Measurements from ENCODE around the gene NSG1.

The NSG1 gene

DNA sequence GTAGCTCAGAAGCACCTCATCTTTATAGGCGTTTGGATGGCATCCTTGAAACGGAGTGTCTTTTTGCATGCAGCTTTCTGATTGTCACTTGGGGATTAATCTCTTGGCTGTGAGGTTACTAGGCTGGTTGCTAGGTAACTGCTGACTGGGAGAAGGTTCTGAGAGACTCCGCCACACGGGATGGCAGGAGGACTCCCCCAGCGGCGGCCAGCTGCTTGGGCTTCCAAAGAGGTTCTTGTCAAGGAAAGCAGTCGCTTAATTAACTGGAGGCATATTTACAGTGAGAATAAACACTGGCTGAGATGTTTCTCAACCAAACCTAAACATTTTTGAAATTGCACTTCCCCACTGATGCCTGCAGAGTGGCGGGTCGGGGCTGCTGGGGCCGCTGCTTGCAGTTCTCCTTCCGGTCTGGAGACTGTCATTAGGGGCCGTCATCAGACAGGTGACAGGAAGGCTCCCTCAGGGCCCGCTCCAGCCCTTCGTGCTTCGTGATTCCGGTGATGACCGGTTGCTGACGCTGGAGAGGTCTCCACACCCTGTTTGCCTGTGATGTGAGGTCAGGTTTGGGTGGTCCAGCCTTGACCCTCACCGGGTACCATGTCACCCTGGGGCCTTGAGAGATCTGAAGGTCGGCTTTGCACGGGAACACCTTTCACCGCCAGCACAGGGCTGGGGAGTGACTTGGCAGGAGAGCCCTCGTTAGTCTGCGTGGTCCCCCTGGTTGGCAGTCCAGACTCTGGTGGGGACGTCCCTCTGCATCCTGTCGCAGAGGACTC lies 9.1 kb downstream of the NSG1 start:
- FAIRE-seq (no peak), DNase-seq (ENCODE audit: low spot score) (no peak)

DNA sequence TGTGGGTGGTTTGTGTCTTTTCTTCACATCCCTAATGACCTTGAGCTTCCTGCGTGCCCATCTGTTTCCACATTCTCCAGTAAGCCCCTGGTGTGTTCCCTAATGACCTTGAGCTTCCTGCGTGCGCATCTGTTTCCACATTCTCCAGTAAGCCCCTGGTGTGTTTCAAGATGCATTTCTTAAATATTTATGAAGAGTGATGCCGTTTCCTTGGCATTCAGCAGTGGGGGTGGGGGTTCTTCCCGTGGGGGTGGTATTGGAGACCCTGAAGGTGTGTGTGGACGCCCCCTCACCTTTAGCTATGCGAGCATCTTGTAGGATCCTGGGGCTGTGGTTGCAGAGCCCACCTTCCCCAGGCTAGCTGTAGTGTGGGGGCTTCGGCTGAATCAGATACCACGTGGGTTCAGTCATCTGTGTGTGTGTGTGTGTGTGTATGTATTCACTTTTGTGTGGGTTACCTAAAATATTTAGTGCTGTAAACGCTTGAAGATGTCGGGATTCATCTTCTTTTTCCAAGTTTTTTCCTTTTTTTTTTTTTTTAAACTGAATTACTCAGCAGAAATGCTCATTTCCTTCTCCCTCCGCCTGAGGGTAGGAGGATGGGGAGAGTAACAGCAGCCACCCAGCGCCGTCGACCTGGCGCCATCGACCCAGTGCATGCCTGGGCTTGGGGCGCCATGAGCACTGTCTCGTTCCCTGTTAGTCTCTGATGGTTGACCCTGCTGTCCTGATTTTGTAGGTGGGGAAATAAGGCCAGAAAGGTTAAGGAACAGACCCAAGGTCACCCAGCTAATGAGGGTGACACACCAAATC lies 9.9 kb downstream of the NSG1 start:
- FAIRE-seq (no peak), DNase-seq (ENCODE audit: low spot score) (no peak)

DNA sequence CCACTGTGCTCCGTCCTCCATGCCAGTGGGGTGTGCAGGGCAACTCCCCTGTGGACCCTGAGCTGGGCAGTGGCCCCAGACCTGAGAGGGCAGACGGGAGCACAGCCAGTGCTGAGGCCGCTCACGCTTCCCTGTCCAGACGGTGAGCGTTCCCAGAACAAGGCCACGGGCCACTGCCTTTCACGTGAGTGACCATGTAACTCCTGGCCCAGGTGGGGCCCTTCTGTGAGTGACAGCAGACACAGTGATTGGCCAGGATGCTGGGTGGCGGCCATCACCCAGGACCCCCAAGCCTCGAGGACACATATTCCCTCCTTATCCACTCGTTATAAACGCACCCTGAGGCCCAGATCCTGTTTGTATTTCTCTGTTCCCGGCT lies 10.5 kb downstream of the NSG1 start:
- FAIRE-seq (no peak), DNase-seq (ENCODE audit: low spot score) (no peak)

DNA sequence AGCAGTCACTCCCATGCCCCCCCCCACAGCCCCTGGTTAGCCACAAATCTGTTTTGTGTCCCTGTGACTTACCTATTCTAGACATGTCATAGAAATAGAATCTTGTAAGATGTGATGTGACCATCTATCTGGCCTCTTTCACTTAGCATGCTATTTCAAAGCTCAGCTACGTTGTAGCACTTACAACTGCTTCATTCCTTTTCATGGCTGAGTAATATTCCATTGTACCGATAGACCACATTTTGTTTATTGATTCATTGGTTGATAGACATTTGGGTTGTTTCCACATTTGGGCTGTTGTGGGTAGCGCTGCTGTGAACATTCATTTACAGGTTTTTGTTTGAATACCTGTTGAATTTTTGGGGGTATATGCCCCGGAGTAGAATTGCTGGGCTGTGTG lies 11.5 kb downstream of the NSG1 start:
- FAIRE-seq, result no peak
- DNase-seq (ENCODE audit: low spot score), result no peak

DNA sequence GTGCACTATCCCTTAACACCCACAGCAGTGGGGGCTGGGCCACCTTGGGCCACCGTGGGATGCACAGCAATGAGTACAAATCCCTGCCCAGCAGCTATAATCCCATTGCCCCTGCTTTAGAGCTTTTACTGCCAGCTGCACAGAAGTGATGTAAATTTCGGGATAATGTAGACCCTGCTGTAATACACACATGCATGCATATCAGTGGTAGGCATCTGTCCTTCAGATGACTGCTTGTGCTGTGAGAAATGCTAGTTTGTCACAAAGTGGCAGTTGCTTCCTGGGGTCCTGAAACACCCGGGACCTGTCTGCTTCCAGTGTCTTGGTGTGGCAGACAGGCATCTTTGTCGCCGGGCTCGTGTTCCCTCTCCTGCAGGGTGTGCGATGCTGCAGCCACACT lies 14.1 kb downstream of the NSG1 start:
- no peak for DNase-seq (ENCODE audit: low spot score)
- no peak for FAIRE-seq

DNA sequence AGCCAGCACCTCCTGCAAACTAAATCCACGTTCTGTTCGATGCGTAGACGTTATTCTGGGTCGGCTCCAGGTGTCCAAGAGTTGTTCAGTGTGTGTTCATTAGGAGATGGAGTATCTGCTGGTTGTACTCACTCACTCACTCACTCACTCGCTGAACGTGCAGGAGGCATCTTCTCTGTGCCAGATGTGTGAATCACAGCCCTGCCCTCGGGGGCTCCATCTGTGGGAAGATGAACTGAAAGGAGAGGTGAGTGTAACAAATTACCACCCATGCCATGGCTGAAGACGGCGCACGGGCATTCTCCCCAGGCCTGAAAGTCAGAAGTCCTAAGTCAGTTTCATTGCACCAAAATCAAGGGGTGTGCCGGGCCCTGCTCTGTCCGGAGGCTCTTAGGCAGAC lies 16.1 kb downstream of the NSG1 start:
- FAIRE-seq (no peak), DNase-seq (ENCODE audit: low spot score) (no peak)

DNA sequence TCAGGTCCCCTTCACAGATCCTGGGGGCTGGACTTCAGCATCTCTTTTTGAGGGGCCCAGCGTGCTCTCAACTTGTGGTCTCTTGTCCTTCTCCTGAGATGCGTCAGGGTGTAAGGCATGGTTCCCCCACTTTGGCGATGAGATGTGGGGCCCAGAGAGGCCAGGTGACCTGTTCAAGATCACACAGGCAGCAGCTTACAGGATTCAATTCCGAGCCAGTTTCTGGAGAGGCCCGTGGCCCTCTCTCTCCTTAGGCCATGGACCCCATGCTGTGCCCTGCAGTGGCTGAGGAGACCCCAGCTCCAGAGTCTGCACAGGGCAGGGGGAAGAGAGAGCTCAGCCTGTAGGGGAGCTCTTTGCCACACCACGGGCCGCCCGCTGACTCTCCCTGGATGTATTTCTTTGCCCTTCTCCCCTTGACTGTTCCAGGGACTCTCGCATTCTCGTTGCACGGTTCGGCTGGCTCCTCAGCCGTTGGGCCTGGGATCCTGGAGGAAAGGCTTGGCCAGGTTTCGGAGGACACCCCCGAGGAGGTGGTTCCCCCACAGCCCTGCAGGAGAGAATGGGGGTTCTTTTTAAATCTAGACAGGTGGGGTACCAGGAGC lies 18.6 kb downstream of the NSG1 start:
- no peak for FAIRE-seq
- DNase-seq (ENCODE audit: low spot score), result no peak

DNA sequence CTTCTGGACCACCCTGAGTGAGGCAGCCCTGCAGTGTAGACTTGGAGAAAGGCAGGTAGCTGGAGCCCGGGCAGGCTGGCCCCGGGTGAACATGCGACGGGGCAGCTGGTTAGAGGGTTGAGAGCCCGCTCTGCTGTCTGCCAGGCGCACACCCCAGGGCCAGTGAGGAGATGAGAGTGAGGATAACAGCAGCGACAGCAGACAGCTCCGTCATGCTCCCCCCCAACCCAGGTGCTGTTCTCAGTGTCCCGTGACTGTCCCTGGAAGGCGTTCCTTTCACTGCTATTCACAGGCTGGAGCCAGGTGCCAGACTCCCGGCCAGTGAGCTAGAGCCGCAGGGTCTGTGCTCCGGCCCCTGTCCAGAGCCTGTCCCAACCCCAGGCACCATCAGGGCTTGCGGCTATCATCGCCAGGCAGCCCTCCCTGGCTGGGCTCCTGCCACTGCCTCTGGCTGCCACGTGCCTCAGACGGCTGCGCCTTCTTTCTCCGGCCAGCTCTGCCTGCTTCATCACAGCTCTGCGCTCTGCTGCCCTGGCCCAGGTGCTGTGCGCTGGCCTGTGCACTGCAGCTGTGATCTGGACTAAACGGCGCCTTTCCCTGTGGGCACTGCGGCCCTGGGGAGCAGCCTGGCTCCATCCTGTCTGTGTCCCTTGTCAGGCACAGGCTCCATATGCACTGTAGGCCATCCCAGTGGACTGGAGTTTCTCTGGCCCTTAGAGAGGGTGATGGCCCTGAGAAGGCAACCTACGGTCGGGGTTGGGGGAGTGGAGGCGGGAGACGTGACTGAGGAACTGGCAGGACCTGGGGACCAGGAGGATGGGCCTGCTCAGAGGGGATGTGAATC lies 19.8 kb downstream of the NSG1 start:
- FAIRE-seq (no peak), DNase-seq (ENCODE audit: low spot score) (no peak)

DNA sequence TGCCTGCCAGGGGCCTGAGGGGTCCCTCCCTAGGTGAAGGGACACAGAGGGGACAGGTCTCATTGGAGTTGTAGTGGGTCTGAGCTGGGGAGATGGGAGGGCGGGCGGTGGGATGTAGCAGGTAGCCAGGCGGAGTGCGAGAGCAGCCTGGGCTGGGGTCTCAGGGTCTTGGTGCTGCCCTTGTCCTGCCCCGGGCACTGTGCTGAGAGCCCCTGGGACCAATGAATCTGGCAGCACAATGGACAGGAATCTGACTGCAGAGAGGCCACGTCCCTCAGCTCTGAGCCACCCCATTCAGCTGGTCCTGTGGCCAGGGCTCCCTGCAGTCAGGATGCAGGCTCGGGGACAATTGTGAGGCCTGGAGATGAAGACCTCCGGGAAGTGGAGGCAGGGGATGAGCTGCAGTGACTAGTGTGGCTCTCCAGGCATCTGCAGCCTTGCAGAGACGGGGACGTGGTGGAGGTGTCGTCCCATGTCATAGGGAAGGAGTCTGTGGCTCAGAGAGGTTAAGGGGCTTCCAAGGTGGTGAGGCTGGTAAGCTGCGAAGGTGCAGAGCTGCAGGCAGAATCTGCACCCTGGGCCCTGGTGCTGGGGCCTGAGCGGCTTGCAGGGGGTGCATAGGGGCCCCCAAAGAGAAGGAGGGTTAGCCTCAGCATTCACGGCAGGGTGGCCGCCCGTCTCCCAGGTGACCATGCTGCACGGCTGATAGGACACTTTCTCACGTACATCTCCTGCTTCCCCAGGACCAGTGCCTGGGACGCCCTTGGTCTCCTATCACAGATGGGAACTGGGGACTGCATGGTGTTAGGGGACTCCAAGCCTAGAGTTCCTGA lies 20.6 kb downstream of the NSG1 start:
- DNase-seq (ENCODE audit: low spot score), result no peak
- FAIRE-seq, result no peak

DNA sequence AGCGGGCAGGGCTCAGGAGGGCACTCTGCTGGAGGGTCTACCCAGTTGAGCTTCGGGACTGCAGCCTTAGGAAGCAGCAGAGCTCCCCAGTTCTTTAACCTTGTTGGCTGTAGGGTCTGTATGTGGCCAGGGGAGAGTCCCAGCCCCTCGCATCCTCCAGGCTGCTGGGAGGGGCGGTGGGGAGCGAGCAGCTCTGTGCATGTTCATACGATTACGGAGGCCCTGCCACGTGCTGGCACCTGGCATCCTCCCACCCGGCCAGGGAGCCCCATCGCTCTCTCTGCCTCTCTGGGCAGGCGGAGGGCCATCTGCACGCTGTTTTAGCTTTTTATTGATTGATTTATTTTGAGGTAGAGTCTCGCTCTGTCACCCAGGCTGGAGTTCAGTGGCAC lies 21.2 kb downstream of the NSG1 start:
- DNase-seq (ENCODE audit: low spot score) (no peak), FAIRE-seq (no peak)

DNA sequence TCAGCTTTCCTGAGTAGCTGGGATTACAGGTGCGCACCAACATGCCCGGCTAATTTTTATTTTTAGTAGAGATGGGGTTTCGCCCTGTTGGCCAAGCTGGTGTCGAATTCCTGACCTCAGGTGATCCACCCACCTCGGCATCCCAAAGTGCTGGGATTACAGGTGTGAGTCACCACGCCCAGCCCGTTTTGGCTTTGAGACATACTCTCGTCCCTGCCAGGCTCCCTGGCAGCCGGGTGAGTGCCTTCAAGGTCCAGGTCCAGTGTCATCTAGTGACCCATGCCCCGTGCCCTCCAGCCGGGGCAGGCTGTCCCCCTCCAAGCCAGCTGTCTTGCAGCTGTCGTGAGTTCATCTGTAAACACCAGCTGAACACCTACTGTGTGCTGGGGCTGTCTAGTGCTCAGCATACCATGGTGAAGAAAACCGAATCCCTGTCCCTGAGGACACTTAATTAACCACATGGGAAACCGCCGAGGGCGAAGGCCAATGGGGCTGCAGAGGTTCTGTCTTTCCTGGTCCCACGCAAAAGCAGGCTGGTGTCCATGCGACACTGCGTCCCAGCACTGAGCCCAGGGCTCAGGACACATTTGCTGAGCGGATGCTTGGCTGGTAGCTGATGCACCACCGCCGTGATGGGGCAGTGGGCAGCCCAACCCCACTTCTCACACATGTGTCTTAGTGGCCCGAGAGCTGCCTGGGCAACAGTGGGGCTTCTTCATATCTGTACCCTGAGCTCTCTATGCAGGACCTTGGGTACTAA lies 21.9 kb downstream of the NSG1 start:
- FAIRE-seq (no peak), DNase-seq (ENCODE audit: low spot score) (no peak)

DNA sequence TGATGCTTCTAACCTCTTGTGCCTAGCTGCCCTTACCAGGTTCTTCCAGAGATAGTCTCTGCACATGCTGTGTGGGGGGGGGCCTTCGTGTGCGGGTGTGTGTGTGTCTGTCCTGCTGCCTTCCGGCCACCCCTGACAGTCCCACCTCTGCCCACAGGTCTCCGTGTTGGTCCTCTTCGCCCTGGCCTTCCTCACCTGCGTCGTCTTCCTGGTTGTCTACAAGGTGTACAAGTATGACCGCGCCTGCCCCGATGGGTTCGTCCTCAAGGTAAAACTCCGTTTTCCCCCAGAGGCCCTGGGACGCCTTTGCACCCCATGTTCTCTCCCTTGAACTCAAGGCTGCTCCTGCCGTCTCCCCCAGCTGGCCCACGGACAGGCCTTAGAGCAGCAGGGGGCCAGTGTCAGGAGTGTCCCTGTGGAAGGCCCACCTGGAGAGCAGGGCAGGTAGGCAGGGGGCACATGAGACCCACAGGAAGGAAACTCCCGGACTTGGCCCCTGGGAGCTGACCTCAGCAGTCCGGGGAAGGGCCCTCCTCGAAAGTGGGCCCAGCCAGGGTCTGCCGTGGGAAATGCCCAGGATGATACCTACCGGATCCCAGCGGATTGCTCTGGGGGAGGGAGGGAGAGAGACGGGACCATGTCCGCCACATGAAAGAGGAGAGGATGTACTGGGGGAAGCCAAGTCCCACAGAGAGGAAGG lies 22.7 kb downstream of the NSG1 start:
- no peak for FAIRE-seq
- DNase-seq (ENCODE audit: low spot score), result no peak

DNA sequence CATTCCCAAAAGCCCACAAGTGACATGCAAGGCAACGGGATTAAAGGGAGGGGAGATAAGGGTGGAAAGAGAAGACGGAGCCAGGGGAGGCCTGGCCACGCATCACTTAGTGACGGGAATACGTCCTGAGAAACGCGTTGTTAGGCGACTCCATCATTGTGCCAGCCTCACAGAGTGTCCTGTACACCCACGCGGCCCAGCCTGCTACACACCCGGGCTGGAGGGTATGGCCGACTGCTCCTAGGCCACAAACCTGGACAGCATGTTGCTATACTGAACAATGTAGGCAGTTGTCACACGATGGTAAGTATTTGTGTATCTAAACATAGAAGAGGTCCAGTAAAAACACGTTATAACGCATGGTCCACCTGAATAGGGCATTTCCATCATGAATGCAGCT lies 23.4 kb downstream of the NSG1 start:
- FAIRE-seq, result no peak

DNA sequence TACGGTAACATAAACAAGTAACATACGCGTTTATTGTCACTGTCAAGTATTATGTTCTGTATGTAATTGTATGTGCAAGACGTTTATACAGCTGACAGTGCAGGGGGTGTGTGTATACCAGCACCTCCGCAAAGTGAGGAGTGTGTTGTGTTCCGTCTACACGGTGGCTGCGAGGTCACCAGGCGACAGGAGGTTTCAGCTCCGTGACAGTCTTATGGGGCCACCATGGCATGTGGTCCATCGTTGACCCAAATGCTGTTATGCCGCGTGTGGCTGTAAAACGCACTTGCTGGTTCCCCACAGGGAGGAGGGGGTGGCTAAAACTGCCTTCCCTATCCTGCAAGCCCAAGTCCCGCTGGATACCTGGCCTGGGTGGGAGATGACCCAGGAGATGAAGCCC lies 25.0 kb downstream of the NSG1 start:
- no peak for DNase-seq (ENCODE audit: low spot score)
- no peak for FAIRE-seq

More for the DNA sequence above, 23.4 kb downstream of the NSG1 start:
- no peak for DNase-seq (ENCODE audit: low spot score)

DNA sequence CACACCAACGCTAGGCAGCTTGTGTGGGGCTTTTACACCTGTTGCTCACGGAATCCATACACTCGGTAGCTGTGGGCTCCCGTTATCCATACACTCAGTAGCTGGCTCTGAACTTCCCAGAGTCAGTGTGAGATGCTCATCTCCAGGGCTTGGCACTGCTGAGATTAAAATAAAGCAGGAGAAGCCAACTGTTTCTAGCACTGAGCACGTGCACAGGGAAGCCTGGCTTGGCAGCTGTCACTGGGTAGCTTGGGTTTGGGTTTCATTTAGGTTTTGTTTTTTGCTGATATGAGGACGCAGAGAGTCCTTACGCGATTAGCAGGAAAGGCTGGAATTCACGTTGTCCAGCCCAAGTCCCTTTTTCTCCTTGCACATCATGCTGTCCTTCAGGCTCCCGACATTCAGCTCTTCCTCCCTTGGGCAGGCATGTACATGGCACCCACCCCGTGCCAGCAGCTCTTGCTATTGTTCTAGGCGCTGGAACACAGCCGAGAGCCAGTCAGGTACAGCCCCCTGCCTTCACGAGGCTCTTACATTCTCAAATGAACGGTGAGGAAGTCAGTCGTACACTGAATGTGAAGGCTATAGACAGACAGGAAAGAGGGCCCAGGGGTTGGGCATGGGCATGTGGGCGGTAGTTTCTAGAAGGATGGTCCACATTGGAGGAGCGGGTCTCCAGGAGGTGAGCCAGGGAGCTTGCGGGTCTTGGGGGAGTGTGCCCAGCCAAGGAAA lies 25.9 kb downstream of the NSG1 start:
- no peak for FAIRE-seq
- no peak for DNase-seq (ENCODE audit: low spot score)

DNA sequence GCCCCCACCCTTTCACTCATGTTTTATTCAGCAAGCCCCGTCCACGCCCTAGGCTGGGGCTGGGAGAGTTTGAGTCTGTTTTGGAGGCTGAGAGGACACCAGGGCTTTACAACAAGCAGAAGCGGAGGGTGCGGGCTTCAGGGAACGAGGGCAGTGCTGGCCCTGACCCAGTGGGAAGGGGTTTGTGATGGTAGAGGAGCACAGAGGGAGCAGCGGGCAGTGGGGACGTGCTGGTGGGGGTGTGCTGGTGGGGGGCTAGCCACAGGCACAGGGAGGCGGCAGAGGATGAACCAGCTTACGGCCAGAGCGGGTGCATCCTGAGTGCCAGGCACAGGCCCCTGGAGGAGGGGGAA lies 26.4 kb downstream of the NSG1 start:
- no peak for DNase-seq (ENCODE audit: low spot score)
- FAIRE-seq, result no peak

DNA sequence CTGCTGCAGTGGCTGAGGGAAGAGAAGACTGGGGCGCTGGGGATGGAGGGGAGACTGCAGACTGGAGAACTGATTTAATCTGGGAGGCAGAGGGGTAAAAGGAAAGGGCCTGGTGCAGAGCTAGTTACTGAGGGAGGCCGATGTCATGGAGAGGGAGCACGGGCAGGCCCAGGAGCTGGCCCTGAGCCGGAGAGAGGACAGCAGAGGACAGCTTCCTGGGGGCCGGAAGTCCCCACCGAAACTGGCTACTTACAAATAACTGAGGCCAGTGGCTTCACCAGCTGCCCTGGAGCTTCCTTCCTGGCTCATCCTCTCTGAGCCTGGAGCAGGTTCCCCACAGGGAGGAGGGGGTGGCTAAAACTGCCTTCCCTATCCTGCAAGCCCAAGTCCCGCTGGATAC lies 26.9 kb downstream of the NSG1 start:
- FAIRE-seq, result no peak

DNA sequence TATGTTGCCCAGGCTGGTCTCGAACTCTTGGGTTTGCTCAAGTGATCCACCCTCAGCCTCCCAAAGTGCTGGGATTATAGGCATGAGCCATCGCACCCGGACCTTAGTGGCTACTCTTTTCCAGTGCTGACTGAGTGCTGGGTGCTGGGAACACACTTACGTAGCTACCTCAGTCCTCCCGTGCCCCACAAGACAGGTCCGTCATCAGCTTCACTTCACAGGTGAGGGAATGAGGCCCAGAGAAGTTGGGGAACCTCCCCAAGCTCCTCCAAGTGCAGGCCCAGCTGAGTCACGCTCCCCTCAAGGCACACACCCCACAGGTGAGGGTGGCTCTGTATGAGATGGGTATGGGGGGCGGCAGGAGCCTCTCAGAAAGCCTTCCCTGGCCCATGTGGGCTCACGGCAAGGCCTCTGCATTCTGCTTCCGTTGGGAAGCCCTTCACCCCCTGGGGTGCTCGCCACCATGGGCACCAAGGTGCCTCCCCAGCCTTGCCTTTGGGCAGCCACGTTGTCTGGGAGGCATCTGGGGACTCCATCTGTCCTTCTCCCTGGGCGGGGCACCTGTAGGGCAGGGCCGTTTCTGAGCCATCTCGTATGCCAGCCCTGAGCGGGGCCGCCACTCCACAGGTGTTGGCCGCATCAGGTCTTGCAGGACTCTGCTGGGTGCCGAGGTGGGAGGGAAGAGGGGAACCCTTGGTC lies 28.4 kb downstream of the NSG1 start:
- no peak for DNase-seq (ENCODE audit: low spot score)
- FAIRE-seq, result no peak

More for the DNA sequence above, 26.9 kb downstream of the NSG1 start:
- no peak for DNase-seq (ENCODE audit: low spot score)

Measured in RCC 7860 (cell line).